HUES6 (cell line): Measurements from ENCODE around the gene ADARB2.
A peak's percentile ranks its signal among the peaks of the same experiment; 100 is the strongest.
"Not testable (repeated sequence)": the region's sequence is repeated elsewhere in the genome, so short reads cannot be mapped to it uniquely, and the experiment has no call there.

Experiments
- H3K27ac ChIP-seq: 2 replicates; pipeline ENCODE4 v1.7.0; 2013; ENCODE audit warnings: low read depth, mild to moderate bottlenecking, low read length, inconsistent platforms
- H3K27me3 ChIP-seq: 2 replicates; pipeline ENCODE4 v1.6.1; 2013; ENCODE audit warnings: low read length; ENCODE audit not compliant: control insufficient read depth, insufficient read depth
- H3K36me3 ChIP-seq: 2 replicates; pipeline ENCODE4 v1.6.1; 2013; ENCODE audit warnings: low read length; ENCODE audit not compliant: control insufficient read depth, insufficient read depth
- H3K4me1 ChIP-seq: 2 replicates; pipeline ENCODE4 v1.6.1; 2013; ENCODE audit warnings: low read length; ENCODE audit not compliant: control insufficient read depth, insufficient read depth
- H3K4me3 ChIP-seq: 2 replicates; pipeline ENCODE4 v1.5.1; 2013; ENCODE audit warnings: low read depth, low read length
- H3K9ac ChIP-seq: one replicate; pipeline ENCODE4 v1.6.1; 2013; ENCODE audit warnings: mild to moderate bottlenecking, low read length
- H3K9me3 ChIP-seq: 2 replicates; pipeline ENCODE4 v1.6.1; 2013; ENCODE audit warnings: low read depth, low read length; ENCODE audit not compliant: control insufficient read depth, insufficient read depth

ADARB2 gene

DNA sequence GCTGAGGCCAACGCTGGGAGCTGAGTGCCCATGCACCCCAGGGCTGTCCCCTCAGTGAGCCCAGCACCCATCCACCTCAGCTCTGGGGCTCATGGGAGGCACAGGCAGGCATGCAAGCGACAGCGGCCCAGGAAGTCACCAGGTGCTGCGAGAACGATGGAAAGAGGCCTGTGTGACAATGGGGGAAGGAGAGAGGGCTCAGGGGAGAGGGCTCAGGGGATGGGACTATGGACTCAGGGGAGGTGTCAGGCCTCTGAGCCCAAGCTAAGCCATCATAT lies 388.6 kb downstream of the ADARB2 start:
- H3K9me3 ChIP-seq, result no peaks in the 10 kb centered on the region
- no peak overlapping the region for H3K27ac ChIP-seq
- H3K27me3 ChIP-seq, result no peaks in the 10 kb centered on the region
- H3K36me3 ChIP-seq, result no peaks in the 10 kb centered on the region
- peak overlapping the region; percentile 44 for H3K9ac ChIP-seq
- H3K4me3 ChIP-seq, result no peak overlapping the region
- H3K4me1 ChIP-seq, result peaks cover 16% of the 10 kb centered on the region

DNA sequence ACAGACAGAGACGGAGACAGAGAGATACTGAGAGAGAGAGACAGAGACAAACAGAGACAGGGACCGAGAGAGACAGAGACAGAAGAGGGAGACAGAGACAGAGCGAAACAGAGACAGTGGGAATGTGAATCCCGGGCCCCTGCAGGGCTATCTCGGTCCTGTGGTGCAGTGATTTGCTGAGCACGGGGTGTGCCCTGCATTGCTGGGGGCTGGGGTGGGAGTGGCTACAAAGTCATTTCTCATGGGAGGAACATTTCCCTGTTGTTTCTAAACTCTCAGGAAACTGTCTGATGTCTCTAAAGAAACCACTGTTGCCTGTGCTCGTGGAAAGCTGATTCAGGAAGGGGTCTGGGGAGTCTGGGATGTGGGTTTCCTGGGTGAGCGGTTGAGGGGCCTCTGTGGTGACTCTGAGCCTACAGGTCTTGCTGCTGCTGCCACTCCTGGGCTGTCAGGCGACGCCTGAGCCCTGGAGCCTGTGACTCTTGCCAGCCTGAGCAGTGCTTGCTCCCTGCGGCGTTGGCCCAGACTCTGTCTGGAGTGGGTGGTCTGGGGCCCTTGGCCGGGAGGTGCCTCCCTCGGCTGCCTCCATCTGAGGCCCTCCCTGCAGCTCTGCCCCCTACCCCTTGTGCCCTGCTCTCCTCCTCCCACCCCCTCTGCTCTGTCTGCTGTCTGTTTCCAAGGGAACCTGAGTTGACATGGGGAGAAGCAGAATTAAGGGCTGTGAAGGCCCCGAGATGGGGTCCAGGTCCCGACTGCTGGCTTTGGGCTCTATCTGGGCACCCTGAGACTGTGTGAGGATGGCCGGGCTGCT lies 389.2 kb downstream of the ADARB2 start:
- Histone ChIP-seq H3K4me3 (no peak overlapping the region), H3K27ac (no peak overlapping the region), H3K27me3 (no peaks in the 10 kb centered on the region), H3K4me1 (peaks cover 16% of the 10 kb centered on the region), H3K9me3 (no peaks in the 10 kb centered on the region), H3K36me3 (no peaks in the 10 kb centered on the region), H3K9ac (peak overlapping the region; percentile 44)

DNA sequence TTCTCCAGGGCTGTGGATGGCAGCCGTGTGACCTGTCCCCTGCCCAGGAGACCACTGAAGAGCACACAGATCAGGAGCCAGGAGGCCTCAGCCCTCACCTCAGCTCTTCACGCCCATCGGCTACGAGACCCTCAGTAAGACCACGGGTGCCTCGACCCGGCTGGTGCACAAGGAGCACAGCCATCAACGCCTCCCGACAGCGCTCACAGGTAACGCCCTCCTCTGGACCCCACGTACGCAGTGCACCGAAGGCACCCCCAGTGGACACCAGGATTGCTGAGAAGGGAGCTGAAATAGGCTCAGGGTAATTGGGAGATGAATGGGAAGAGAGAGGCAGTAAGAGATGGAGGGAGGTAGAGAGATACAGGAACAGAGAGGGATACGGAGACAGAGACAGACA lies 389.8 kb downstream of the ADARB2 start:
- Histone ChIP-seq H3K27me3 (no peaks in the 10 kb centered on the region), H3K4me1 (peaks cover 16% of the 10 kb centered on the region), H3K27ac (no peak overlapping the region), H3K4me3 (no peak overlapping the region), H3K9me3 (no peaks in the 10 kb centered on the region), H3K9ac (no peak overlapping the region), H3K36me3 (no peaks in the 10 kb centered on the region)

DNA sequence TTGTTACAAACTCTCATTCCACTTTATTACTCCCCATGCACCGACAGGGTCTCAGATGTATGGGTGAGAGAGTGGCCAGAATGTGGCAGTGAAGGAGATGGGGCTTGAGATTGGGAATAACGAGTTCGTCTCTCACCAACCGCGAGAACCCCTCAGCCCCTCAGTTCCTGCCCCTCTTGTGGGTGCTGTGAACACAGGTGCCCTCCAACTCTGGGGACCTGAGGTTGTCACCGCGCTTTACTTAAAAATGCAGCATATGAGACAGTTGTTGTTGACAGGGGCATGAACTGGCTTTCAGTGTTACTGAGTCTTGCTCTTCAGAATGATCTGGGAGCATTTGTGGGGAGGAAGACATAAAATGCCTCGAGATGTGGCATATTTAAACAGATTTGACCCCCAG lies 391.1 kb downstream of the ADARB2 start:
- Histone ChIP-seq H3K4me3 (no peak overlapping the region), H3K4me1 (peaks cover 16% of the 10 kb centered on the region), H3K27me3 (no peaks in the 10 kb centered on the region), H3K9me3 (no peaks in the 10 kb centered on the region), H3K36me3 (no peaks in the 10 kb centered on the region), H3K27ac (no peak overlapping the region), H3K9ac (no peak overlapping the region)

DNA sequence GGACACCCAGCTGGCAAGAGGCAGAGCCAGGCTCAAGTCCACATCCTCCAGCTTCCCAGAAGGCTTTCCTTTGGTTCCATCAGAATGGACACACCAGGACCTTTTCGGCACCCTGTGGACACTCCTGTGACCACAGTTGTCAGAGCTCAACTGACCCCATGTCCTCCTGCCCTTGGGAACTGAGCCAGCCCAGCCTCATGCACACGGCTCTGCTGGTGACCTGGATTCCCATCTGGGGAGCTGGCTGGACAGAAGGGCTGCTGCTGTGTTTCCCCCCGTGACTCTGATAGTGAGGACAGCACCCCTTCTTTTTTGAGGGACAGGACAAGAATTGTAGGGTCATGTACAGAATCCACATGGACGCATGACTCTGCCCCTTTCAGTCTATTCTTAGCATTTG lies 392.0 kb downstream of the ADARB2 start:
- Histone ChIP-seq H3K27ac (no peak overlapping the region), H3K4me3 (no peak overlapping the region), H3K9me3 (no peaks in the 10 kb centered on the region), H3K4me1 (peaks cover 16% of the 10 kb centered on the region), H3K36me3 (no peaks in the 10 kb centered on the region), H3K27me3 (no peaks in the 10 kb centered on the region), H3K9ac (no peak overlapping the region)

DNA sequence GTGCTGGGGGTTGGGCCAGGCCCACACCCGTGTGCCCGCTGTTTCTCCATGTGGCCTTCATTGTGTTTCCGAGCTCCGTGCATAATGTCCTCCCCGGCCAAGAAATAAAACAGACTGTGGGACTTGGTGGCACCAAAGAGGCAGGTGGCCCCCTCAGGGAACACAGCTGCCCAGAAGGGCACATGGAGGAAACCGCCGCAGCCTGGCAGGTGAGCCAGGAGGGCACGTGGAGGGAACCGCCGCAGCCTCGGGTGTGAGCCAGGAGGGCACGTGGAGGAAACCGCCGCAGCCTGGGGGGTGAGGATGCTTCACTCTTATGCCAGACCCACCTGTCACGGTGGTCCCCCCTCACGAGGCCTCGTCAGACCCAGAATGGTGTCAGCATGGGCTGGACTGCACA lies 392.5 kb downstream of the ADARB2 start:
- Histone ChIP-seq H3K36me3 (no peaks in the 10 kb centered on the region), H3K4me3 (no peak overlapping the region), H3K27me3 (no peaks in the 10 kb centered on the region), H3K9ac (no peak overlapping the region), H3K4me1 (peaks cover 16% of the 10 kb centered on the region), H3K27ac (no peak overlapping the region), H3K9me3 (no peaks in the 10 kb centered on the region)

DNA sequence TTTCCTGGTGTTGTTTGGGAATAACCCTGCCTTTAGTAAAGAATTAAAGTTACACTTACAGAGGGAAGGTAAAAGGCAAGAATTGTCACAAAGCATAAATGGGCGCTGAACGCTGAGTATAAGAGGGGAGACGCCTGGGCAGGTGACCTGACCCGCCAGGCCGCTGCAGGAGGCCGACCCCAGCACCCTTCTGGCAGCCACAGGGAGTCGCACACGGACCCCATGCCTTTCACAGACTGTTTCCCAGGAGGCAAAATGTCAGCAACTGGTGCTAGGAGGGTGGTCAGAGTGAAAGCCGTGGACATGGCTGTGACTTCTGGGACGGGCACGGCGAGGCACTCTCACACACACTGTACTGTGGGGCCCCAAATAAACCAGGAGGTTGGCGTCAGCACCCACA lies 392.9 kb downstream of the ADARB2 start:
- no peak overlapping the region for H3K9ac ChIP-seq
- no peaks in the 10 kb centered on the region for H3K36me3 ChIP-seq
- no peak overlapping the region for H3K27ac ChIP-seq
- no peak overlapping the region for H3K4me3 ChIP-seq
- peaks cover 16% of the 10 kb centered on the region for H3K4me1 ChIP-seq
- no peaks in the 10 kb centered on the region for H3K9me3 ChIP-seq
- H3K27me3 ChIP-seq, result no peaks in the 10 kb centered on the region

DNA sequence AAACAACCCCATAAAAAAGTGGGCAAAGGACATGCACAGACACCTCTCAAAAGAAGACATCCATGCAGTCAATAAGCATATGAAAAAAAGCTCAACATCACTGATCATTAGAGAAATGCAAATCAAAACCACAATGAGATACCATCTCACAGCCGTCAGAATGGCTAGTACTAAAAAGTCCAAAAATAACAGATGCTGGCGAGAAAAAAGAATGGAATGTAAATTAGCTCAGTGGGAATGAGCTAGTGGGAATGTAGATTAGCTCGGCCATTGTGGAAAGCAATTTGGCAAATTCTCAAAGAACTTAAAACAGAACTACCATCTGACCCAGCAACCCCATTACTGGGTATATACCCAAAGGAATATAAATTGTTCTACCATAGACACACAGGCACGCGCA lies 394.1 kb downstream of the ADARB2 start:
- H3K27ac ChIP-seq, result no peak overlapping the region
- no peaks in the 10 kb centered on the region for H3K9me3 ChIP-seq
- H3K36me3 ChIP-seq, result no peaks in the 10 kb centered on the region
- no peaks in the 10 kb centered on the region for H3K27me3 ChIP-seq
- no peak overlapping the region for H3K9ac ChIP-seq
- peaks cover 8% of the 10 kb centered on the region for H3K4me1 ChIP-seq
- H3K4me3 ChIP-seq, result no peak overlapping the region

DNA sequence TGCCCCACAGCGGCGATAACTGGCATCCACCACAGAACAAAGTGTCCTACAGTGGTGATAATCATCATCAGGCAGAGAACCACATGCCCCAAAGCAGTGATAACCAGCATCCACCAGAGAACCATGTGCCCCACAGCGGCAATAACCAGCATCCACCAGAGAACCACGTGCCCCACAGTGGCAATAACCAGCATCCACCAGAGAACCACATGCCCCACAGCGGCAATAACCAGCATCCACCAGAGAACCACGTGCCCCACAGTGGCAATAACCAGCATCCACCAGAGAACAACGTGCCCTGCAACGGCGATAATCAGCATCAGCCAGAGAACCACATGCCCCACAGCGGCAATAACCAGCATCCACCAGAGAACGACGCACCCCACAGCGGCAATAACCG lies 396.3 kb downstream of the ADARB2 start:
- not testable (repeated sequence) for H3K9ac ChIP-seq, H3K27me3 ChIP-seq, H3K9me3 ChIP-seq, H3K27ac ChIP-seq, H3K4me1 ChIP-seq, H3K4me3 ChIP-seq, H3K36me3 ChIP-seq

DNA sequence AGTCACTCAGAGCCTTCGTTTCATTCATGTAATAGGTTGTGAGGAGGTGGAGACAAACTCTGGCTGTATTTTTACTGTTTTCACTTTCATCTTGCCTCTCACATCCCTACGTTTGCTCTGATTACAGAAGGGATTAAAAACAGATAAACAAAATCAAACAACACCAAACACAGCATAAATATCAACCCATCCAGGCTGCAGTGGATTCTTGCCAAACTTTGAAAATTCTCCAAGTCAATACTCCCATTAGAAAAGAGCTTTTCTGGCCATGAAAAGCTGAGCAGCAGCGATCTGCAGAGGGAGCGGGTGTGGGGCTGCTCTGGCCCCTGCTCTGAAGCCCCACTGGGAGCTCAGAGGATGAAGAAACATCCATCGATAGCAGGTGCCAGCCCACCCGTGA lies 397.9 kb downstream of the ADARB2 start:
- H3K9ac ChIP-seq, result no peak overlapping the region
- 0 out of 2 replicates have a peak, but pooled peaks cover 3% of the 10 kb centered on the region for H3K27me3 ChIP-seq
- no peaks in the 10 kb centered on the region for H3K9me3 ChIP-seq

DNA sequence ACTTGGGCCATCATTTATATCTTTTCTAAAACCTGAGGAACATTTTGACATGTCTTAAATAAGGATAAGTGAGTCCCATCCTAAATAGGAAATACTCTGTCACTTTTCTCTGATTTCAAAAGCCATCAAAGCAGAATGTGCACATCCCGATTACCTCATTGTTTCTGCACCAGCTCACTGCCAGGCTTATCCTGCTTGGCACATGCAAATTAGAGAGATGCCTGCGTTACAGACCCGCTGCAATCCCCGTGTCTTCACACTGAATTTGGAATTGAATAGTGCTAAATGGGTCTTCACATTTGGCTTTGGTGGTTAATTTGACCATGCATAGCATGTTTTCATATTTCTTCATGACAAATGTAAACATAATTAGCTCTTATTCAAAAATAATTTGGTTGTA lies 401.7 kb downstream of the ADARB2 start:
- H3K27me3 ChIP-seq, result 0 out of 2 replicates have a peak, but pooled peaks cover 3% of the 10 kb centered on the region
- no peak overlapping the region for H3K9ac ChIP-seq
- H3K27ac ChIP-seq, result no peak overlapping the region
- no peaks in the 10 kb centered on the region for H3K36me3 ChIP-seq
- no peak overlapping the region for H3K4me3 ChIP-seq
- H3K9me3 ChIP-seq, result no peaks in the 10 kb centered on the region
- peaks cover 7% of the 10 kb centered on the region; the same call in 1 of the 2 replicates for H3K4me1 ChIP-seq

More for the DNA sequence above, 397.9 kb downstream of the ADARB2 start:
- peaks cover 7% of the 10 kb centered on the region; the same call in 1 of the 2 replicates for H3K4me1 ChIP-seq
- H3K36me3 ChIP-seq, result no peaks in the 10 kb centered on the region
- H3K4me3 ChIP-seq, result no peak overlapping the region
- H3K27ac ChIP-seq, result no peak overlapping the region
